Body of pancreas (tissue), 4 donors: ENCODE measurements around the gene N4BP2L1.

Source experiments
- POLR2A ChIP-seq, 3 donors: fragments of 450-650 bp; IDR thresholded peaks; one replicate each; pipeline ENCODE4 v1.6.1; 2016; ENCODE audit warnings: antibody characterized with exemption in 3 of 3, mild to moderate bottlenecking in 2 of 3
- TF ChIP-seq, protein P1 (sequence below), 7 experiments: fragments of 450-650 bp in 4 of 7; fragments of 200-600 bp in 3 of 7; sonication (generic) in 3 of 7; IDR thresholded peaks; one replicate each; pipeline ENCODE4 v1.5.1; 2016 to 2019; ENCODE audit warnings: antibody characterized with exemption in 7 of 7

DNA sequence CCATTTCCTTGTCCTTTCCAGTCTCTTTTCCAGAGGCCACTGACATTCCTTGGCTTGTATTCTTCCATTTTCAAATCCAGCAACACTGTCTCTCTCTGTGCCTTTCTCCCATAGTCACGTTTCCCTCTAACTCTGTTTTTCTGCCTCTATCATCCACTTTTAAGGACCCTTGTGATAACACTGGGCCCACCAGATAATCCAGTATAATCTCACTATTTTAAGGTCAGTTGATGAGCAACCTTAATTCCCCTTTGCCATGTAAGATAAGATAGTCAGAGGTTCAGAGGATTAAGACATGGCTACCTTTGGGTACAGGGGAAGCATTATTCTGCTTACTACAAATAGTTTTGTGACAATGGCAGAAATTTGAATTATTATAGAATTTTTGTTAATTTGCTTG, 45.7 kb upstream of the N4BP2L1 start:
- TF ChIP-seq, protein P1, sequence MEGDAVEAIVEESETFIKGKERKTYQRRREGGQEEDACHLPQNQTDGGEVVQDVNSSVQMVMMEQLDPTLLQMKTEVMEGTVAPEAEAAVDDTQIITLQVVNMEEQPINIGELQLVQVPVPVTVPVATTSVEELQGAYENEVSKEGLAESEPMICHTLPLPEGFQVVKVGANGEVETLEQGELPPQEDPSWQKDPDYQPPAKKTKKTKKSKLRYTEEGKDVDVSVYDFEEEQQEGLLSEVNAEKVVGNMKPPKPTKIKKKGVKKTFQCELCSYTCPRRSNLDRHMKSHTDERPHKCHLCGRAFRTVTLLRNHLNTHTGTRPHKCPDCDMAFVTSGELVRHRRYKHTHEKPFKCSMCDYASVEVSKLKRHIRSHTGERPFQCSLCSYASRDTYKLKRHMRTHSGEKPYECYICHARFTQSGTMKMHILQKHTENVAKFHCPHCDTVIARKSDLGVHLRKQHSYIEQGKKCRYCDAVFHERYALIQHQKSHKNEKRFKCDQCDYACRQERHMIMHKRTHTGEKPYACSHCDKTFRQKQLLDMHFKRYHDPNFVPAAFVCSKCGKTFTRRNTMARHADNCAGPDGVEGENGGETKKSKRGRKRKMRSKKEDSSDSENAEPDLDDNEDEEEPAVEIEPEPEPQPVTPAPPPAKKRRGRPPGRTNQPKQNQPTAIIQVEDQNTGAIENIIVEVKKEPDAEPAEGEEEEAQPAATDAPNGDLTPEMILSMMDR (IDR thresholded peaks at IDR 0.05) = no peak
- TF ChIP-seq POLR2A (IDR thresholded peaks at IDR 0.05) = no peak
